ENCODE data around the gene TYW1B. TPM values are rescaled to one million over a fixed set of nuclear protein-coding genes. Genes with fewer than 3 reads are reported as not detected.
"Not testable (repeated sequence)": the region's sequence is repeated elsewhere in the genome, so short reads cannot be mapped to it uniquely, and the experiment has no call there.

The TYW1B gene
- 1 to 10 TPM in 1 of 2 donors, under 1 TPM in 1; 0.89 to 1.9 TPM for polyA plus RNA-seq

DNA sequence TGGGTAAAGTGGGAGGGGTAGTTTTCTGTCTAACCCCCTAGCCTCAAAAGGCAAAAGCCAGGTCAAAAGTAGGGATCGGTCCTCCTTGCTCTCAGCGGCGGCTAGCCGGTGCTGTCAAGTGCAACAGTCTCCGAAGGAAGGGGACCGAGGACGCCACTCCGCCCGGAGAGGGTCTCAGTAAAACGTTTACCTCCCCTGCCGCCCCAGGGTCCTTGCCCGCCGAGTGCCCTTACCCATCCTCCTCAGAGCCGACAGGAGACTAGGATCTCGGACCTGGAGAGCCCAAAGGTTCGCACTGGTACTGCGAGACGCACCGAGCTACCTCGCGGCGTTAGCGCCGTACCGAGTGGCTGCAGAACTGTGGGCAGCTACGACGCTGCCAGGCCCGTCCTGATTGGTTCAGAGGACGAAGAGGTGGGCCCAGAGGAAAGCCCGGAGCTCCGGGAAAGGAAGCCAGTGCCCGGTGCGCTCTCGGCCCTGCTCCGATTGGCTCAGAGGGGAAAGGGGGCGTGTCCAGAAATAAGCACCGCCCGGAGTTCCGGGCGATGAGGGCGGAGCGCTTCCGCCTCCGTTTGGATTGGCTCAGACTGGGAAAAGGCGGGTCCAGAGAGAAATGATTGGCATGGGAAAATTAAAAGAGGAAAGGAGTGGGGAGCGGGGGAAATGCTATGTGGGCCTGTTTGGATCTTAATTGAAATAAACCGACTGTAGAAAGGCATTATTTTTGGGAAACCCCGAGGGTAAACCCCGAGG lies at the start of gene TYW1B:
Gene TYW1B (minus strand): TSS at position 362 of the 753 bp plus-strand sequence. CDS start 125 bp downstream, at position 237.
- not testable (repeated sequence) for H3K36me3 ChIP-seq (ENCODE audit: control insufficient read depth in 2 of 2, insufficient read depth in 2 of 2, low read length in 1 of 2); H3K9me3 ChIP-seq (ENCODE audit: control insufficient read depth in 2 of 2, insufficient read depth in 1 of 2, low read depth in 1 of 2, low read length in 1 of 2); H3K4me1 ChIP-seq (ENCODE audit: control insufficient read depth in 2 of 2, insufficient read depth in 2 of 2, low read length in 1 of 2); H3K27me3 ChIP-seq (ENCODE audit: control insufficient read depth in 1 of 2, insufficient read depth in 2 of 2, low read length in 2 of 2)
- 0% methylated on average over 36 to 49 of the region's 49 CpGs for WGBS, 2 donors
- Histone ChIP-seq H3K4me3 (ENCODE audit: low read depth in 1 of 2, low read length in 2 of 2) (peak within 1 kb of the TSS; percentile 66 to 69), H3K27ac (ENCODE audit: low read depth in 2 of 2, low read length in 1 of 2) (peak within 1 kb of the TSS; percentile 68 to 86)

- H3K9me3 ChIP-seq (ENCODE audit: control insufficient read depth in 2 of 2, insufficient read depth in 1 of 2, low read depth in 1 of 2, low read length in 1 of 2); H3K27me3 ChIP-seq (ENCODE audit: control insufficient read depth in 1 of 2, insufficient read depth in 2 of 2, low read length in 2 of 2); H3K4me1 ChIP-seq (ENCODE audit: control insufficient read depth in 2 of 2, insufficient read depth in 2 of 2, low read length in 1 of 2); H3K4me3 ChIP-seq (ENCODE audit: low read depth in 1 of 2, low read length in 2 of 2); H3K36me3 ChIP-seq (ENCODE audit: control insufficient read depth in 2 of 2, insufficient read depth in 2 of 2, low read length in 1 of 2); H3K27ac ChIP-seq (ENCODE audit: low read depth in 2 of 2, low read length in 1 of 2): not testable (repeated sequence)
- 56% methylated on average over 6 of the region's 7 CpGs for WGBS, 2 donors
These were observed 39.6 kb upstream of the TYW1B start for GRCh38 chr7:72867591-72867990.

GRCh38 chr7:72858846-72859400 lies 30.9 kb upstream of the TYW1B start:
- WGBS, 2 donors, result 81 to 82% methylated on average over 9 of the region's 9 CpGs

DNA sequence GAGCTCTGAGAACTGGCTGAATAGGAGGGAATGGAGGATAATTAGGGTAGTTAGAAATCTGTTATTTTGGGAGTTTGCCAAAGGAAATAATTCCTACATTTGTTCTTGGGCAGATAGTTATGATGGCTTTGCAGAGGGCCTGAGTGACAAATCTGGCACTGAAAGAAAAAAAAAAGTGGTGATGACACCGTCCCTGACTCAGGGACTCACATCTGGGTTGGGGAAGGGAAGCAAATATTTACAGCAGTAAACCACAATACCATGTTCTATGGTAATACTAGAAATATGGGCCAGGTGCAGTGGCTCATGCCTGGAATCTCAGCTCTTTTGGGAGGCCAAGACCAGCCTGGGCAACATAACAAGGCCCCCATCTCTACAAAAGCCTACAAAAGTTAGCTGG lies 29.9 kb upstream of the TYW1B start:
- not testable (repeated sequence) for H3K27me3 ChIP-seq (ENCODE audit: control insufficient read depth in 1 of 2, insufficient read depth in 2 of 2, low read length in 2 of 2); H3K36me3 ChIP-seq (ENCODE audit: control insufficient read depth in 2 of 2, insufficient read depth in 2 of 2, low read length in 1 of 2); H3K27ac ChIP-seq (ENCODE audit: low read depth in 2 of 2, low read length in 1 of 2); H3K4me1 ChIP-seq (ENCODE audit: control insufficient read depth in 2 of 2, insufficient read depth in 2 of 2, low read length in 1 of 2); H3K4me3 ChIP-seq (ENCODE audit: low read depth in 1 of 2, low read length in 2 of 2); H3K9me3 ChIP-seq (ENCODE audit: control insufficient read depth in 2 of 2, insufficient read depth in 1 of 2, low read depth in 1 of 2, low read length in 1 of 2)
- 22 to 43% methylated on average over 1 of the region's 1 CpG for WGBS, 2 donors

More at GRCh38 chr7:72858846-72859400, 30.9 kb upstream of the TYW1B start:
- not testable (repeated sequence) for H3K27me3 ChIP-seq (ENCODE audit: control insufficient read depth in 1 of 2, insufficient read depth in 2 of 2, low read length in 2 of 2); H3K27ac ChIP-seq (ENCODE audit: low read depth in 2 of 2, low read length in 1 of 2); H3K4me3 ChIP-seq (ENCODE audit: low read depth in 1 of 2, low read length in 2 of 2); H3K9me3 ChIP-seq (ENCODE audit: control insufficient read depth in 2 of 2, insufficient read depth in 1 of 2, low read depth in 1 of 2, low read length in 1 of 2); H3K36me3 ChIP-seq (ENCODE audit: control insufficient read depth in 2 of 2, insufficient read depth in 2 of 2, low read length in 1 of 2); H3K4me1 ChIP-seq (ENCODE audit: control insufficient read depth in 2 of 2, insufficient read depth in 2 of 2, low read length in 1 of 2)

- H3K9me3 ChIP-seq (ENCODE audit: control insufficient read depth in 2 of 2, insufficient read depth in 1 of 2, low read depth in 1 of 2, low read length in 1 of 2); H3K27me3 ChIP-seq (ENCODE audit: control insufficient read depth in 1 of 2, insufficient read depth in 2 of 2, low read length in 2 of 2); H3K36me3 ChIP-seq (ENCODE audit: control insufficient read depth in 2 of 2, insufficient read depth in 2 of 2, low read length in 1 of 2); H3K4me1 ChIP-seq (ENCODE audit: control insufficient read depth in 2 of 2, insufficient read depth in 2 of 2, low read length in 1 of 2); H3K4me3 ChIP-seq (ENCODE audit: low read depth in 1 of 2, low read length in 2 of 2); H3K27ac ChIP-seq (ENCODE audit: low read depth in 2 of 2, low read length in 1 of 2): not testable (repeated sequence)
- 87 to 91% methylated on average over 6 of the region's 6 CpGs for WGBS, 2 donors
These were observed 27.3 kb upstream of the TYW1B start for GRCh38 chr7:72855261-72855660.

- not testable (repeated sequence) for H3K27me3 ChIP-seq (ENCODE audit: control insufficient read depth in 1 of 2, insufficient read depth in 2 of 2, low read length in 2 of 2); H3K4me1 ChIP-seq (ENCODE audit: control insufficient read depth in 2 of 2, insufficient read depth in 2 of 2, low read length in 1 of 2); H3K27ac ChIP-seq (ENCODE audit: low read depth in 2 of 2, low read length in 1 of 2); H3K36me3 ChIP-seq (ENCODE audit: control insufficient read depth in 2 of 2, insufficient read depth in 2 of 2, low read length in 1 of 2); H3K4me3 ChIP-seq (ENCODE audit: low read depth in 1 of 2, low read length in 2 of 2); H3K9me3 ChIP-seq (ENCODE audit: control insufficient read depth in 2 of 2, insufficient read depth in 1 of 2, low read depth in 1 of 2, low read length in 1 of 2)
- 89 to 100% methylated on average over 1 of the region's 2 CpGs for WGBS, 2 donors
These were observed 24.9 kb upstream of the TYW1B start for GRCh38 chr7:72852937-72853336.

DNA sequence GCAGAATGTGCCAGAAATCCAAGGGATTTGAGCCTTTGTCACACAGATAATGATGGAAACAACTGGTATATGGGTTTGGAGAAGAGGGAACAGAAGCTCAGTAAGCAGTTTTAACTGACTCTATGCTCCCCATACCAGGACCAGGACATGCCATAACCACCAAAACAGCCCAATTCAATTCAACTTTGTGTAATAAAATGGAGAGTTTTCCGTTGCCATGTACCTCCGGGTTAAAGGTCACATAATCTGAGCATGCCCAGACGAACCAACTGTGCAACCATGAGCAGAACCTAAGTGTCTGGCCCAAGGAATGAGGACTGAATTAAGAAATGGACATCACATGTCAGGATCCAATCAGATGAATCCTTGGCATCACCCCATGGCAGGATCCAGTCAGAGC lies 22.7 kb upstream of the TYW1B start:
- not testable (repeated sequence) for H3K4me1 ChIP-seq (ENCODE audit: control insufficient read depth in 2 of 2, insufficient read depth in 2 of 2, low read length in 1 of 2); H3K4me3 ChIP-seq (ENCODE audit: low read depth in 1 of 2, low read length in 2 of 2); H3K9me3 ChIP-seq (ENCODE audit: control insufficient read depth in 2 of 2, insufficient read depth in 1 of 2, low read depth in 1 of 2, low read length in 1 of 2); H3K36me3 ChIP-seq (ENCODE audit: control insufficient read depth in 2 of 2, insufficient read depth in 2 of 2, low read length in 1 of 2); H3K27ac ChIP-seq (ENCODE audit: low read depth in 2 of 2, low read length in 1 of 2); H3K27me3 ChIP-seq (ENCODE audit: control insufficient read depth in 1 of 2, insufficient read depth in 2 of 2, low read length in 2 of 2)
- WGBS, 2 donors, result 80 to 86% methylated on average over 3 of the region's 3 CpGs

DNA sequence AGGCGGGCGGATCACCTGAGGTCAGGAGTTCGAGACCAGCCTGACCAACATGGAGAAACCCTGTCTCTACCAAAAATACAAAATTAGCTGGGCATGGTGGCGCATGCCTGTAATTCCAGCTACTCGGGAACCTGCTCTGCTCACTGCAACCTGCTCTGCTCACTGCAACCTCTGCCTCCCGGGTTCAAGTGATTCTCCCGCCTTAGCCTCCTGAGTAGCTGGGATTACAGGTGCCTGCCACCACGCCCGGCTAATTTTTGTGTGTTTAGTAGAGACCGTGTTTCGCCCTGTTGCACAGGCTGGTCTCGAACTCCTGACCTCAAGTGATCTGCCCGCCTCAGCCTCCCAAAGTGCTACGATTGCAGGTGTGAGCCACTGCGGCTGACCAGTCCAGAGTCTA lies 16.1 kb upstream of the TYW1B start:
- WGBS, 2 donors, result 93 to 94% methylated on average over 15 of the region's 15 CpGs
- not testable (repeated sequence) for H3K36me3 ChIP-seq (ENCODE audit: control insufficient read depth in 2 of 2, insufficient read depth in 2 of 2, low read length in 1 of 2); H3K4me3 ChIP-seq (ENCODE audit: low read depth in 1 of 2, low read length in 2 of 2); H3K9me3 ChIP-seq (ENCODE audit: control insufficient read depth in 2 of 2, insufficient read depth in 1 of 2, low read depth in 1 of 2, low read length in 1 of 2); H3K27me3 ChIP-seq (ENCODE audit: control insufficient read depth in 1 of 2, insufficient read depth in 2 of 2, low read length in 2 of 2); H3K4me1 ChIP-seq (ENCODE audit: control insufficient read depth in 2 of 2, insufficient read depth in 2 of 2, low read length in 1 of 2); H3K27ac ChIP-seq (ENCODE audit: low read depth in 2 of 2, low read length in 1 of 2)

GRCh38 chr7:72843166-72843565 lies 15.2 kb upstream of the TYW1B start:
- H3K27me3 ChIP-seq (ENCODE audit: control insufficient read depth in 1 of 2, insufficient read depth in 2 of 2, low read length in 2 of 2); H3K4me1 ChIP-seq (ENCODE audit: control insufficient read depth in 2 of 2, insufficient read depth in 2 of 2, low read length in 1 of 2); H3K27ac ChIP-seq (ENCODE audit: low read depth in 2 of 2, low read length in 1 of 2); H3K4me3 ChIP-seq (ENCODE audit: low read depth in 1 of 2, low read length in 2 of 2); H3K9me3 ChIP-seq (ENCODE audit: control insufficient read depth in 2 of 2, insufficient read depth in 1 of 2, low read depth in 1 of 2, low read length in 1 of 2); H3K36me3 ChIP-seq (ENCODE audit: control insufficient read depth in 2 of 2, insufficient read depth in 2 of 2, low read length in 1 of 2): not testable (repeated sequence)
- WGBS, 2 donors, result 84 to 94% methylated on average over 3 to 4 of the region's 4 CpGs

- not testable (repeated sequence) for H3K27ac ChIP-seq (ENCODE audit: low read depth in 2 of 2, low read length in 1 of 2); H3K27me3 ChIP-seq (ENCODE audit: control insufficient read depth in 1 of 2, insufficient read depth in 2 of 2, low read length in 2 of 2); H3K4me1 ChIP-seq (ENCODE audit: control insufficient read depth in 2 of 2, insufficient read depth in 2 of 2, low read length in 1 of 2); H3K4me3 ChIP-seq (ENCODE audit: low read depth in 1 of 2, low read length in 2 of 2); H3K36me3 ChIP-seq (ENCODE audit: control insufficient read depth in 2 of 2, insufficient read depth in 2 of 2, low read length in 1 of 2); H3K9me3 ChIP-seq (ENCODE audit: control insufficient read depth in 2 of 2, insufficient read depth in 1 of 2, low read depth in 1 of 2, low read length in 1 of 2)
- WGBS, 2 donors, result 90 to 94% methylated on average over 6 of the region's 6 CpGs
These were observed 13.0 kb upstream of the TYW1B start for GRCh38 chr7:72840966-72841511.
